HG02970 (cell line): ENCODE measurements around the gene ARAP2.
"Not testable (repeated sequence)": the region's sequence is repeated elsewhere in the genome, so short reads cannot be mapped to it uniquely, and the experiment has no call there.

Source experiments
- ATAC-seq: cut with Tn5 transposase; IDR thresholded peaks from one replicate; pipeline ENCODE4 v1.9.1; 2021; ENCODE audit warnings: mild to moderate bottlenecking, moderate library complexity, moderate number of reproducible peaks; ENCODE audit not compliant: unreplicated experiment, low FRiP score

Gene ARAP2

DNA sequence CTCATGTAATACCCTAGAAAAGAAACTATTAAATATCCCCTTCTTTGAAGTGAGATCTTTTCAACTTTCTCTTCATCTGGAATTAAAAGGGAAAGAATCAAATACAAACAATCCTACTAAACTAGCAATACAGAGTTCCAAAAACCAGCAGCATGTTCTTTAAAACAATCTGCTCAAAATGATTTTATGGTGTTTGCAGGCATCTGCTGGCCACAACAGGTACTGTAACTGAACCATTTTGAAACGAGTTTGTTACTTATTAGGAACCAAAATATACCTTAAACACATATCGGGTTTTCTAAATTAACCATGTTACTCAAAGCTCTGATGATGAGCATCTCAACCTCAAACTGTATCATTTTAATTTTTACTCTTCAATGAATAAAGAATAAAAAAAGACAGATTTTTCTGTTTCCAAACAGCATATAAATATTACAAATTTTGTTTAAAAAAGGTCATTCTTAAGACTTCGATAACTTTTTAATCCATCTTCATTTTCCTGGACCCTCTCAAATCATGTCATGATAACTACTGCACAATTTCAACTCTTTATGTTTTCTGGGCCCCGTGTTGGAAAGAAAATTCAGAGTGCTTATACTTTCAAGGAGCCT, 56.5 kb downstream of the ARAP2 start:
- ATAC-seq: no peak

DNA sequence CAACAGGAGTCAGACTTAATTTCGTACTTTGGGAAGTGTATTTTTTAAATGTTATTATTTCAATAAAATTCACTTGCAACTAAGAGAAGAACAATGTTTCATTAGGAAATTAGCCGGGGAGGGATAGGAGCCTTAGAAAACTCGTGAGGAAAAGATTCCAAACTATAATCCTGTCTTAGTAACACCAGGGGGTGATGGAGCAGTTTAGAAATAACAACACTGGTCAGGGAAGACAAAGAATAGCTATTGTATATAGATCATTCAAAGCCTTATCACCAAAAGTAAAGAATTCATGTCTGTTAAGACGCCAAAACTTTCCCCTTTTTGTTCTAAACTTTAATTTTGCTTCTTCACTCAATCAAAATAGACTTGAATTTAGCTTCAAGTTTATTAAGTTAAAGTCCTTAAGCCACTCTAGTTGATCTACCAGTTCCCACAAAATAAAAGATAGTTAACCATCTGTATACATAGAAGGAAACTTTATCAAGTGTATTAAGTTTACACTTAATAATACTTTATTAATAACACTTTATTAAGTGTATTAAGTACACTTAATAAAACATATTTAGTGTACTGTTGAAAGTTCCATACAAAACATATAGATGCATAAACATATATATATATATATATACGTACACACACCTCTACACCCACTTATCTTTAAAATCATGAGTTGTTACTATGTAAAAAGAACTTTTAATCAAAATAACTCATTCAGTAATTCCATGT, 60.5 kb downstream of the ARAP2 start:
- no peak for ATAC-seq

DNA sequence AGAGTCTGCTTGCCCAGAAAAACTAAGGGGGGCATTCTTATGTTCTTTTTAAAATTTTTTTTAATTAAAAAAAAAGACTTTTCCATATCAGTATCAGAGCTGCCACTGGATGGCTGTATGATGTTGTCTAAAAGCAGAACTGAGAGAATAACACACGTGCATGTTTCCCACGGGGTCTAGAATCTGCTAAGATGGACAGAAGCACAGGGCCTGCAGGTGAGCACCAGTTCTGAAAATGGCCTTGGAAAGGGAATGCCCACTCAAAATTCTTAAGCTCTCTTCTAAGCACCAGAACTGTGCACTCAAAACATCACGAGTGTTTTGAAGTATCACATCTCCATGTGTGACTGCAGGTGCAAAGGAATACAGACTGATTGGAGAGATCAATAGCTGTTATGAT, 61.1 kb downstream of the ARAP2 start:
- ATAC-seq: no peak

DNA sequence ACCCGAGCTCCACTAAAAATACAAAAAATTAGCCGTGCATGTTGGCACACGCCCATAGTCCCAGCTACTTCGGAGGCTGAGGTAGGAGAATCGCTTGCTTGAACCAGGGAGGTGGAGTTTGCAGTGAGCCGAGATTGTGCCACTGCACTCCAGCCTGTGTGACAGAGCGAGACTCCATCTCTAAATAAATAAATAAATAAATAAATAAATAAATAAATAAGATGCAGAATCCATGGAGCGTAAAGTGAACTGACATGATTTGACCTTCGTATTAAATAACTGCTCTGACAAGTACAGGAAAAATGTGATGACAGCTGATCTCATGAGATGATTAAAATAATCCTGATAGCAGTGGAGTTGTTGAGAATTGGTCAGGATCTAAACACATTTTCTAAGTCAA, 62.0 kb downstream of the ARAP2 start:
- not testable (repeated sequence) for ATAC-seq

GRCh38 chr4:36180206-36180605, 64.1 kb downstream of the ARAP2 start:
- ATAC-seq: no peak

DNA sequence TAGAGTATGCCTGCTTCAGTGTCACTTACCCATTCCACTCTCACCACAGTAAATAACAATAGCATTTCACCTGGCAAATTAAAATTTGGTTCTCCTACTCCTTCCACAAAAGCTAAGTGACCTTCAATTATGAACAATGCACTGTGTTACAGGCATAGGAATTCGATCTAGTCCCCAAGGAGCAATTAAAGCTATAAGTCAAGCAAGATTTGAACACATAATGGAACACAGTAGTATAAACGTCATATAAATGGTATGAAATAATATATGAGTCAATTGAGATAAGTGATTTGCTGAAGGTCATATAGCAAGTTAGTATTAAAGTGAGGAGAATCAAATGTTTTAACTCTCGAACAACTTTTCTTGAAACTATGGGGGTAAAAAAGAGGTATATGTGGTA, 65.8 kb downstream of the ARAP2 start:
- ATAC-seq: no peak

DNA sequence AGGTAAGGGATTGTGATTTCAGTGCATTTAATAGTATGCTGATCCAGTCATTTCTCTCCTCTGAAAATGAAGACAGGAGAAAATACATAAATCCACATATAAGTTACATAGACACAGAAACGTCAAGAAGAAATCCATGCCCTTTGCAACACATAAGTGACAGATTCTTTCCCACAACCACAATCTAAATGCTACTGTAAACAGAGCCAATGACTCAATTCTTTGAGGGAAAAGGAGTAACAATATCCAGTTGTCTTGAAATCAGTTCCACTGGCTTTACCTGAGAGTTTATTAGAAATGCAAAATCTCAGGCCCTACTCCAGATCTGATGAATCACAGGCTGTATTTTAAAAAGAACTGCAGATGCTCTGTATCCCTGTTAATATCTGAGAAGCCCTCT, 66.4 kb downstream of the ARAP2 start:
- no peak for ATAC-seq

DNA sequence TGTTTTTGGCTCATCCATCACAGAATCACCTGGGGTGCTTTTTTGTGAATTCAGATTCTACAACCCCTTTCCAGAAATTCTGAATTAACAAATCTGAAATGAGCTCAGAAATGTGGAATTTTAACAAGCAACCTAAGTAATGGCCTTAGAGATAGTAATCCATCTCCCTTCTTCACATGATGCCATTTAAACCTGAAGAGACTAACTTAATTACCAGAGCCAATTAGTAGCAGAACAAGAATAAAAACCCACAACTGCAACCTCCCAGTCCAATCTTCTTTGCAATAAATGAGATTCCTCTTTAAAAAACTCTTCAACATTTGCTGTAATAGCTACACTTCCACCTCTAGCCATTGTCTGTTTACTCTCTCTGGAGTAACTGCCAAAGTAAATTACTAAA, 69.7 kb downstream of the ARAP2 start:
- ATAC-seq: no peak

DNA sequence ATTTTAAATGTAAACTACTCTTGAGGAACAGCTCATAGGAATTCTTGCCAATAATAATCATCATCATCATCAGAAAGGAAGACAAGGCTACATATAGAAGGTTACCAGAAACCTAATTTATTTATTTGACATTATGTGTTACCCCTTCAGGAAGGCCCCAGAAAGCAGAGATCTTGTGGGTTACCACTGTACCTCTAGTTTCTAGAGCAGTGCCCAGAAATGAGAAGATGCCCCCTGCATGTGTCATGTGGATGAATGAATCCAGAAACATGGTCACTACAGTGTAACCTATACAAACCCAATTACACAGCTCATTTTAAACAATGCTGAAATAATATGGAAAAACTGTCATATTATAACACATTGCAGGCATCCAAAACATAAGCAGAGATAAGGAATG, 70.4 kb downstream of the ARAP2 start:
- ATAC-seq: no peak

DNA sequence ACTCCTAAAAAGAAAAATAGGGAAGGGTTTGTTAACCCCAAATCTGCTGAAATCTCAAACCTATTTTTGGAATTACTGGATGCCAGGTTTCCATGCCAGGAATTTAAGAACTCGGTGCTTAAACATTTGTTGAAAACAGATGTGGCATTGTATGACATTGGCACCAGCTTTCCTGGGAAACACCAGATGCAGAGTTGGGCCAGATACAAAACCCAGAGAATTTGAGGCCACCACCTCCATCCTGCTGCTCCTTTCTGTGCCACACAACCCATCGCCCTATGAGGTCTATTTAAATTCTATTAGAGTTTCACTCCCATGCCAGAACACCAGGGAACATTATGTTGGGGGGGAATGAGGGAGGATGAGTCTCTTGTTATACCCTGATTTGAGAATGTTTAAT, 71.7 kb downstream of the ARAP2 start:
- ATAC-seq: no peak

DNA sequence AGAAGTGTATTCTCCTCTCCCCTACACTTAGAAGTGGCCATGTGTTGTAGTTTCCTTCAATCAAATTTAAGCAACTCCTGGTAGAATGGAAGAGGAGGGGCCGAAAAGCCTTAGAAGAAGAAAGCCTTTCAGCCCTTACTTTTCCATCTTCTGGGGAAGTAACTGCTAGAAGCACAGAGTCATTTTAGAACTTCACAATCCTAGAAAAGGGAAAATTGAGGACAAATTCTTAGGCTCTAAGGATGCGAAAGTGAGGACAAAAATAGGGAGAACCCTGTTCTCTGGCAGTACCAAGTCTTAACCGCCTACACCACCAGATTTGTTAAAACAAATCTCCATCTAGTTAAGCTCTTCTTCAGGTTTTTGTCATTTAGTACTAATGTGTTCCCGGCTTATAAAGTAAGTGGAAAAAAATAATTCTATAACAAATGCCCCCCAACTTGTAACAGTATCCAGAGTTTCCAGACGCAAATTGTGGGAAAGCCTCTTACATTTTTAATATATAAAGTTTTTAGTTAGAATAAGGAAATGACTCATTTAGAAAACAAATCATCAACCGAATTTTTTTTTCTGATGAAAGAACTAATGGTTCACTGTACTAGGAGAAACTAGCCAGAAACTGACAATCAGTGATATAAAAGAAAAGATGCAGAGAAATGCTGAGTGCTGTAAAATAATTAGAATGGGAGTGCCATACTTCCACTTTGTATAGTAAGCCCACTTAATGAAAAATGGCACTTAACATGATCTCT, 76.0 kb downstream of the ARAP2 start:
- no peak for ATAC-seq

GRCh38 chr4:36165631-36166005, 78.7 kb downstream of the ARAP2 start:
- no peak for ATAC-seq

GRCh38 chr4:36164900-36165630, 79.2 kb downstream of the ARAP2 start:
- ATAC-seq: no peak

DNA sequence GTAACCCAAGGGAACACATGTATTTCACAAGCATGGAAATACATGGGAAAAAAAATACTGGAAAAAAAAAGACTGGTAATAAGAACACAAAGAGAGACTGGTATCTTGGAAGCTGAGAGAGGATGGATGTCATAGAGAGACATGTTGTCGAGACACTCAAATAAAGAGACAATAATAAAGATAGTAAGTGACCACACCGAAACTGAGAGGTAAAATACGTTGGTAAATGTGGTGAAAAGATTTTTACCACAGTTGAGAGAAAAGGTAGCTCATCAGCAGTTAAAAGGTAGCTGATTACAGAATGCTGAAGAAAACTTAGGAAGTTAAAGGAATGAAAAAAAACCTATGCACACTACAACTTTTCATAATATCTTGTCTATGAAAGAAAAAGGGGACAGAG, 81.1 kb downstream of the ARAP2 start:
- no peak for ATAC-seq

DNA sequence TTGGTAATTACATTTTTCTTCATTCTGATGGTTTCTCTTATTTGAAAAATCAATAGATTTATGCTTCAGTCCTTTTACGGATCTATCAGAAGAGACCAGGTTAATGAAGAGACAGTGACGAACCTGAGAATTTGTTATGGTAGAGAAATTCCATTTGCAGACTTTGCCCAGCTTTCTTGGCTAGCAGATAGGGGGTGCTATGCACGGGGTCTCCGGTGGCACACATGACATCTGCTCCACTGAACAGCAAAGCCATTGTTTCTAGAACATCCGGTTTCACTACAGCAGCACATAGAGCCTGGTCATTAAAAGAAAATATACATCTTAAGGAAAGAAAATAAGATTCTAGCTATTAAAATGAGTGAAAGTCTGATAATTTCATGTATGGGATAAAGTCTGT, 85.1 kb downstream of the ARAP2 start:
- no peak for ATAC-seq

- no peak for ATAC-seq
Measured at GRCh38 chr4:36152735-36153134, 91.6 kb downstream of the ARAP2 start.

GRCh38 chr4:36142504-36142903, 101.8 kb downstream of the ARAP2 start:
- no peak for ATAC-seq

DNA sequence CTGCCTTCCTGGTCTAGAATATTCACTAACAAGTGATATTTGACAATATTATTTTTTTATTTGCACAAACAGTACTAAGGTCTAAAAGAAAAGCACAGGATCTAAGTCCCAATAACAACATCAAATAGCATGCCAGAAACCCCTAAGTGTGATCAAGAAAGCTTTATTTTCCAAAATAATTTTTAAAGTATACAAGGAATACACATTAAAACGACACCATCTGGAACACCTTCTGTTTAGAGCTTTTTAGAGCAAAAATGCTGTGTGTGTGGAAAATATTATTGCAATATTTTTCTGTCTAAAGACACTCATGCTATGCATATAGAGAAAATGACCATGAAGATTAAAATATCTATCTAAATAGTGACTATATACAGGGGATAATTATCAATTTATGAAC, 103.1 kb downstream of the ARAP2 start:
- no peak for ATAC-seq

DNA sequence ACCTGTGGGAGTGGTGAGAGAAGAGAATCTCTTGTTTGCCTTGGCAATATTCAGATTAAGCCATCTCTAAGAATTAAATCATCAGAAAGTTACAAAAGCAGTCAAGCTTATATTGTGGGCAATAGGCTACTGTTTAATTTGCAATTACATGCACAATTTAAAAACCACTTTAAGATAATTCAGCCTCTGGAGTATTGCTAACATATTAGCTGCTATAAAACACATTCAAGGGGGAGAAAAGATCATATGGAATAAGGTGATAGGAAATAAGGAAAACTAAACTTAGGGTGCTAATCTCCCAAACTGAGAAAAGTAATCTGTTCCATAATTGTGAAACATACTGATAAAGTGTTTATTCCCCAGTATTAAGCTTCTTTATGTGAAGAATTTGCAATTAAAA, 103.9 kb downstream of the ARAP2 start:
- no peak for ATAC-seq

DNA sequence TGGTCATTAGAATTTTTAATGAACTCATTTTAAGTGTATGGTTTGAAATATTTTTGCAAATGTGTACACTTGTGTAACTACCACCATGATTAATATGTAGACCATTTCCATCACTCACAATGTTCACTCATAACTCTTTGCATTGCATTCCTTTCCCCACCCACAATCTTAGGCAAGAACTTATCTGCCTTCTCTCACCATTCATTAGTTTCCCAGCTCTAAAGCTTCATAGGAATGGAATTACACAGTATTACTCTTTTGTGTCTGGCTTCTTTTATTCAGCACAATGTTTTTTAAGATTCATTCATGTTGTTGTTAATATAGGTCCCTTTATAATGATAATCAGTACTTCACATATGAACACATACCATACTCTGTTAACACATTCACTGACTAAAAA, 106.1 kb downstream of the ARAP2 start:
- no peak for ATAC-seq

DNA sequence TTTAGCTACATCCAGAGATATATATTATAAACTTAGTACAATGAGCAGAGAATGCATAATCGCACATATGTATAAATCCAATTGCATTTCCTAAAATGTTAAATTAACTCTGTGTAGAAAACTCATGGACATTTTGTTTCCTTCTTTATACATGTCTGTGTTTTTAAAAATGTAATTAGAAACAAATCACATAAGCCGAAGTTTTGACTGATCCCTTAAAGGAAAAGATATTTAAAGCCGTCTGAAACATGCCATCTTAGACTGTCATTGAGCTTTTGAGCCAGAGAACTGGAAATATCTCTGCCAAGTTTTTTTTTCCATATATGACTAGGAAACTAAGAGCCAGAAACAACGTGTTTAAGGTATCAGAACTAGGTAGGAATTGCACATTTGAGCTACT, 107.0 kb downstream of the ARAP2 start:
- no peak for ATAC-seq
